Gastrocnemius medialis (tissue), 4 donors: ENCODE data around the gene LPAR5. TPM values are rescaled to one million over a fixed set of nuclear protein-coding genes. Genes with fewer than 3 reads are reported as not detected.
A peak's percentile ranks its signal among the peaks of the same experiment; 100 is the strongest.

ENCODE experiments used
- ATAC-seq, 2 donors: fragments of 150-250 bp; one replicate each; pipeline ENCODE4 v1.9.1; 2016
- DNase-seq, 2 donors: peaks; one replicate each; pipeline ENCODE4 v3.0.0-alpha.2; 2019
- H3K27ac ChIP-seq, 4 donors: fragments of 200-600 bp; sonication (generic); 1 replicate in 1 of 4; 2 replicates in 3 of 4; pipeline ENCODE4 v1.5.1; 2016 to 2018; ENCODE audit warnings: mild to moderate bottlenecking in 2 of 4, moderate library complexity in 1 of 4
- H3K27me3 ChIP-seq, 3 donors: fragments of 200-600 bp; sonication (generic) in 2 of 3; 1 replicate in 1 of 3; 2 replicates in 2 of 3; pipeline versions ENCODE4 v1.5.1 to v1.6.0; 2016 to 2019; ENCODE audit warnings: mild to moderate bottlenecking in 1 of 3, moderate library complexity in 1 of 3
- H3K36me3 ChIP-seq, 2 donors: fragments of 200-600 bp; sonication (generic) in 1 of 2; one replicate each; pipeline ENCODE4 v1.5.1; 2017 to 2018
- H3K4me1 ChIP-seq, 2 donors: fragments of 200-600 bp; sonication (generic) in 1 of 2; one replicate each; pipeline ENCODE4 v1.5.1; 2016 to 2017; ENCODE audit warnings: mild to moderate bottlenecking in 2 of 2
- H3K4me3 ChIP-seq, 4 donors: fragments of 200-600 bp; sonication (generic) in 3 of 4; 1 replicate in 1 of 4; 2 replicates in 3 of 4; pipeline ENCODE4 v1.5.1; 2016 to 2019; ENCODE audit warnings: mild to moderate bottlenecking in 2 of 4
- H3K9me3 ChIP-seq, 3 donors: fragments of 200-600 bp; sonication (generic) in 2 of 3; 1 replicate in 1 of 3; 2 replicates in 2 of 3; pipeline ENCODE4 v1.5.1; 2016 to 2019
- POLR2A ChIP-seq, 2 donors: fragments of 450-650 bp; IDR thresholded peaks; one replicate each; pipeline ENCODE4 v1.6.1; 2017; ENCODE audit warnings: antibody characterized with exemption in 2 of 2, mild to moderate bottlenecking in 2 of 2, moderate library complexity in 2 of 2
- in situ Hi-C, 4 donors: fragments of 200-750 bp; cut with MboI; loops; one replicate each; pipeline versions ENCODE4 v1.15.0 to v1.8.0; 2017; ENCODE audit warnings: low sequenced_read_pairs in 4 of 4
- intact Hi-C: fragments of 100-400 bp; cut with DNase I; formaldehyde crosslinking; loops from one replicate; pipeline ENCODE4 v1.15.1; 2023; ENCODE audit warnings: low total_unique reads
- total RNA-seq, 4 donors: library from RNA; depleted of rRNA; stranded (reverse); fragments of >200 nt; gene quantifications; one replicate each; pipeline versions ENCODE4 v1.1.0 to v1.2.3, GENCODE V29; 2016
- TF ChIP-seq, protein P1 (sequence below), 5 experiments: fragments of 450-650 bp in 3 of 5; fragments of 200-600 bp in 2 of 5; sonication (generic) in 2 of 5; IDR thresholded peaks in 4 of 5; conservative IDR thresholded peaks in 1 of 5; 1 replicate in 4 of 5; 2 replicates in 1 of 5; pipeline ENCODE4 v1.5.1; 2016 to 2019; ENCODE audit warnings: antibody characterized with exemption in 5 of 5, mild to moderate bottlenecking in 3 of 5, moderate library complexity in 3 of 5

Gene LPAR5
- total RNA-seq, 4 donors from 2014 or later = 0.17 to 0.75 (median 0.47) TPM

DNA sequence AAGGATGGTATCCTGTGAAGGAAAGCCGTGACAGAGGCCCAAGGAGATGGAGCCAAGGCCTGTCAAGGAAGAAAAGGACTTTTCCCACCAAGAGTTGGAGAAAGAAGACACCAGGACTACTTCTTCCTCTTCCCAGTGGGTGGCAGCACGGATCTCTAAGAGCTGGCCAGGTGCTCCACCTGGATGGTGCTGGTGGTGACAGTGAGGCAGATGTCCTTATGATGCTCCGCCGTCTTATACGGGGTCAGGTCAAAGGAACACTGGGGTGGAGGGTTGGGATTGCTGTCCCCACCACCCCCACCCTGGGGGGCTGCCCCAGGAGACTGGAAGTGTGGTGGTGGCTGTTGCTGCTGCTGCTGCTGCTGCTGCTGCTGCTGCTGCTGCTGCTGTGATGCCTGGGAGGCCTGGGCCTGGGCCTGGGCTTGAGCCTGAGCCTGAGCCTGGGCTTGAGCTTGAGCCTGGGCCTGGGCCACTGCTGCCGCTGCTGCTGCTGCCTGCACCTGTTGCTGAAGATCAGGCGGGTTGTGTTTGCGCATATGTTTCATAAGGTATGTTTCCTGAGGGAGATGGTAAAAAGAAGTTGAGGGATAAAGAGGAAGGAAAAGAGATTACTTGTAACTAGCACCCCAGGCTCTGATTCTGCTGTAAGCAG is 31.9 kb upstream of the LPAR5 start:
- Histone ChIP-seq H3K27ac (no peak overlapping the region), H3K4me1 (peaks cover 0 to 6% of the 10 kb centered on the region in 2 donors), H3K9me3 (no peaks in the 10 kb centered on the region), H3K4me3 (no peak overlapping the region), H3K36me3 (peaks cover 0 to 60% of the 10 kb centered on the region in 2 donors), H3K27me3 (no peaks in the 10 kb centered on the region)
- TF ChIP-seq, protein P1, sequence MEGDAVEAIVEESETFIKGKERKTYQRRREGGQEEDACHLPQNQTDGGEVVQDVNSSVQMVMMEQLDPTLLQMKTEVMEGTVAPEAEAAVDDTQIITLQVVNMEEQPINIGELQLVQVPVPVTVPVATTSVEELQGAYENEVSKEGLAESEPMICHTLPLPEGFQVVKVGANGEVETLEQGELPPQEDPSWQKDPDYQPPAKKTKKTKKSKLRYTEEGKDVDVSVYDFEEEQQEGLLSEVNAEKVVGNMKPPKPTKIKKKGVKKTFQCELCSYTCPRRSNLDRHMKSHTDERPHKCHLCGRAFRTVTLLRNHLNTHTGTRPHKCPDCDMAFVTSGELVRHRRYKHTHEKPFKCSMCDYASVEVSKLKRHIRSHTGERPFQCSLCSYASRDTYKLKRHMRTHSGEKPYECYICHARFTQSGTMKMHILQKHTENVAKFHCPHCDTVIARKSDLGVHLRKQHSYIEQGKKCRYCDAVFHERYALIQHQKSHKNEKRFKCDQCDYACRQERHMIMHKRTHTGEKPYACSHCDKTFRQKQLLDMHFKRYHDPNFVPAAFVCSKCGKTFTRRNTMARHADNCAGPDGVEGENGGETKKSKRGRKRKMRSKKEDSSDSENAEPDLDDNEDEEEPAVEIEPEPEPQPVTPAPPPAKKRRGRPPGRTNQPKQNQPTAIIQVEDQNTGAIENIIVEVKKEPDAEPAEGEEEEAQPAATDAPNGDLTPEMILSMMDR (IDR thresholded peaks at IDR 0.05 in 4 of 5, conservative IDR thresholded peaks at IDR 0.05 in 1 of 5) = no peak
- TF ChIP-seq POLR2A (IDR thresholded peaks at IDR 0.05) = no peak
- in situ Hi-C loops = loop anchor here in 1 of 4 donors (10.0 kb wide), 1 partner anchor 57 kb away; the partner anchor contains the start of gene COPS7A
- no peak for ATAC-seq
- DNase-seq = no peak
- intact Hi-C loops = no loop called here

DNA sequence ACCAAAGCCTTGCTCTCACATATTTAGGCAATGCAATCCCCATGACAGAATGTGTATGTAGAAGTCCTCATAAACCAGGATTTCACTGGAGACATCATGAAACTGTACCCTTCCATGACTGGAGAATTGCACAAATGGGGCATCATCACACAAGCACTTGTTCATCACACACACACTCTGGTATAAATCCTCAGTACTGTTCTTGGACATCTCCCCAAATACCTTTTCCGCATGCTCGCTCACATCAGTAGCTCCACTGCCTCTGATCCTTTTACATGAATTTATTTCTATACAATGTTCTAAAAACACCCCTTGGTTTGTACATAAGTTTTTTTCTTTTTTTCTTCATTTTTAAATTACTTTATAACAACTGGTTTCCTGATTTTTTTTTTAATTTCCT is 30.5 kb upstream of the LPAR5 start:
- ATAC-seq (no peak), DNase-seq (no peak)
- Histone ChIP-seq H3K36me3 (peaks cover 0 to 46% of the 10 kb centered on the region in 2 donors), H3K4me1 (peaks cover 12 to 17% of the 10 kb centered on the region in 2 donors), H3K27me3 (no peaks in the 10 kb centered on the region), H3K27ac (no peak overlapping the region), H3K4me3 (no peak overlapping the region), H3K9me3 (no peaks in the 10 kb centered on the region)
- intact Hi-C loops = no loop called here
- in situ Hi-C loops = loop anchor here in 1 of 4 donors (10.0 kb wide), 1 partner anchor 59 kb away; the partner anchor contains the start of gene COPS7A
- TF ChIP-seq POLR2A (IDR thresholded peaks at IDR 0.05) = no peak
- TF ChIP-seq, protein P1 (IDR thresholded peaks at IDR 0.05 in 4 of 5, conservative IDR thresholded peaks at IDR 0.05 in 1 of 5) = no peak

DNA sequence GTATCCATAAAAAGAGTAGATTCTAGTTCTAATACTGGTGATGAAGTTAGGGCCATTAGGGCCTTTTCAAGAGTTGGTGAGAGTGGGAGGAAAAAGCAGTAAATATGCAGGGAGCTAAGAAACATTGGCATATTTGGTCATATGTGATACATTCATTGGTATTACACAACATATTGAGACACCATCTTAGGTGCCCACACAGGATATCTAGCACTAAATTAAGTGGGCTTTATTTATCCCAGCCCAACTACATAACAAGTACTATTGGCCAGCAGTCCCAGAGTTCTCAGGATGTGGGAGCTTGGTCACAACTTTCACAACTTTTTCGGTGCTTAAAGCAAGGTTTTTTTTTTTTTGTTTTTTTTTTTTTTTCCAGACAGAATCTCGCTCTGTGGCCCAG is 29.1 kb upstream of the LPAR5 start:
- Histone ChIP-seq H3K36me3 (peaks cover 0 to 32% of the 10 kb centered on the region in 2 donors), H3K4me3 (no peak overlapping the region), H3K27me3 (no peaks in the 10 kb centered on the region), H3K4me1 (peaks cover 12 to 18% of the 10 kb centered on the region in 2 donors), H3K9me3 (no peaks in the 10 kb centered on the region), H3K27ac (no peak overlapping the region)
- intact Hi-C loops (loop anchor here (5.0 kb wide), 1 partner anchor 102 kb away; the partner anchor contains the start of gene PTMS), in situ Hi-C loops (loop anchor here in 1 of 4 donors (10.0 kb wide), 1 partner anchor 60 kb away; the partner anchor contains the start of gene COPS7A)
- TF ChIP-seq, protein P1 (IDR thresholded peaks at IDR 0.05 in 4 of 5, conservative IDR thresholded peaks at IDR 0.05 in 1 of 5) = no peak
- no peak for TF ChIP-seq POLR2A (IDR thresholded peaks at IDR 0.05)
- DNase-seq (no peak), ATAC-seq (no peak)

DNA sequence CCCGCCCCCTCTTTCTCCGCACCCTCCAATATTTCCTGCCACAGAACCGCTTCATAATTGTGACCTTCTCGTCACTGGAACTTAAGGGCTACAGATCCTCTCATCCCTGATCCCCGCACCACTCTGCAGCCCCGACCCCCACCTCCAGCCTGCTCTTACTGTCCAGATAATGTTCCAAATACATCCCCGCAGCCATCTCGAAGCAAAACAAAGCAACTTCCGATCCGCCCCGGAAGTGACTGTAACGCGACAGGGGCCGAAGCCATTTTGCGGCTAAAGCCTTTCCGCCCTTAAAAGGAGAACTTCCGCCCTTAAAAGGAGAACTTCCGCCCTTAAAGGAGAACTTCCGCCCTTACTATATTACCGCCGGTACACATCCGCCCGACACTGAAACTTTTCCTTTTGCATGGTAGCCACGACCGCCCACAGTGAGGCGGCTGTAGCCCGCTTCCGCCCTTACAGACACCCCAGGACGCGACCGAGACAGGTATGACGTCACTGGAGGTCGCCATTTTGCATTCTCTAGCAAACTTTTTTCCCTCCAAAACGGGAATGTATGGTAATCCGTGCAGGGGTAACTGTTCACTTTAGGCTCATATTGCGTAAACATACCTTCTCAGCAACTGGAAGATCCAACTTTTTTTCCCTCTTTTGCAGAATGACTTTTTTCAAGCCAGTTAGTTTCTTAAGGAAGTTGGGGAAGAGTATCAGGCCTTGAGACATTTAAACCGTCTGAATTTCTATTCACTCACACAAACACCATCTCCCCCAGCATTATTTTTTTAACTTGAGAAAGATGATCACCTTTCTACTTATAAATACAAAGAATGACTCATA is 27.4 kb upstream of the LPAR5 start, which contains the start of gene ING4:
Gene ING4, minus strand, starts transcription at position 214 of the 837 bp plus-strand sequence. Its CDS starts 18 bp downstream, at position 196.
- TF ChIP-seq, protein P1 (IDR thresholded peaks at IDR 0.05 in 4 of 5, conservative IDR thresholded peaks at IDR 0.05 in 1 of 5) = no peak
- no peak for TF ChIP-seq POLR2A (IDR thresholded peaks at IDR 0.05)
- ATAC-seq (peak; percentile 100), DNase-seq (peak; percentile 97 to 99)
- in situ Hi-C loops (loop anchor here in 1 of 4 donors (10.0 kb wide), 1 partner anchor 62 kb away; the partner anchor contains the start of gene COPS7A), intact Hi-C loops (loop anchor here (1.0 to 5.0 kb wide), 5 partner anchors 26 to 193 kb away; partner anchors contain the start of genes PTMS, VAMP1 and ZNF384)
- Histone ChIP-seq H3K4me3 (peak within 1 kb of the TSS; percentile 66 to 97 (median 81)), H3K9me3 (no peaks in the 10 kb centered on the region), H3K36me3 (peaks cover 0 to 15% of the 10 kb centered on the region in 2 donors), H3K4me1 (peaks cover 12 to 18% of the 10 kb centered on the region in 2 donors), H3K27me3 (no peaks in the 10 kb centered on the region), H3K27ac (peak within 1 kb of the TSS; percentile 78 to 84 (median 80))
